GM10847 (cell line): ENCODE results near the gene ASIP.

ENCODE experiments used
- POLR2A ChIP-seq: IDR thresholded peaks from 2 replicates; pipeline ENCODE4 v1.6.1; 2011; ENCODE audit not compliant: insufficient read length; ENCODE audit errors: extremely low read depth

The ASIP gene

DNA sequence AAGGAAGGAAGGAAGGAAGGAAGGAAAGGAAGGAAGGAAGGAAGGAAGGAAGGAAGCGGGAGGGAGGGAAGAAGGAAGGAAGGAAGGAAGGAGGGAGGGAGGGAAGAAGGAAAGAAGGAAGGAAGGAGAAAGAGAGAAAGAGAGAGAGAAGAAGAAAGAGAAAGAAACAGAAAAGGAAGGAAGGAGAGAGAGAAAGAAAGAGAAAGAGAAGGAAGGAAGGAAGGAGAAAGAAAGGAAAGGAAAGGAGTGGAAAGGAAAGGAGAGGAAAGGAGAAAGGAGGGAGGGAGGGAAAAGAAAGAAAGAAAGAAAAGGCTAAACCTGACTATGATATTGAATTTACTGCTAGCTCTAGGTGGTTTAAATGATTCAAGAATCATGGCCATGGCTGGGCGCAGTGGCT, 5.3 kb upstream of the ASIP start:
- TF ChIP-seq POLR2A = no peak

DNA sequence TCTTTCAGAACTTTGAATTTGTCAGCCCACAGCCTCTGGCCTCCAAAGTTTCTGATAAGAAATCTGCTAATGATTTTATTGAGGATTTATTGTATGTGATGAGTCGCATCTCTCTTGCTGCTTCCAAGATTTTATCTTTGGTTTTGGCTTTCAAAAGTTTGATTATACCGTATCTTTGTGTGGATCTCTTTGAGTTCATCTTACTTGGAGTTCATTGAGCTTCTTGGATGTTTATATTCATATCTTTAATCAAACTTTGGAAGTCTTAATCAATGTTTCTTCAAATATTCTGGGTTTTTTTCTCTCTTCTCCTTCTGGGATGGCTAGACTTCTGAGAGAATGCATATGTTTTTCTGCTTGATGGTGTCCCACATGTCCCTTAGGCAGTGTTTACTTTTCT, 3.3 kb upstream of the ASIP start:
- TF ChIP-seq POLR2A = no peak

DNA sequence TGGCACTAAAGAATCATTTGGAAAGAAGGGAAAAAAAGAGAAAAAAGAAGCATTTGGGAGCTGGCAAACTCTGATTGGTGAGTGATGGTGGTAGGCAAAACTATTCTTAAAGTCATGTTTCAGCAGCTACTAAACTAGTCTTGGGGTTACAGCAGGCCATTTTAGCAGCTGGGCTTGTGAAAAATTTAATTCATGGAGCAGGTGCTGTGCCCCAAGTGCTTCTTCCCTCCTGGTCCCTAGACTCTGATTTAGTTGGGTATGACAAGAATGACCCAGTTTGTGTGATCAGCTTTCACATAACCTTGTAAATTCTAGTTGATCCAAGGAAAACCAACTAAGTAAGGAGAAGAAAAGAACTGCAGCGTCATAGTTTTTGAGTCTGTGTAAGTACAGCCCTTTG, 1.1 kb upstream of the ASIP start:
- no peak for TF ChIP-seq POLR2A

DNA sequence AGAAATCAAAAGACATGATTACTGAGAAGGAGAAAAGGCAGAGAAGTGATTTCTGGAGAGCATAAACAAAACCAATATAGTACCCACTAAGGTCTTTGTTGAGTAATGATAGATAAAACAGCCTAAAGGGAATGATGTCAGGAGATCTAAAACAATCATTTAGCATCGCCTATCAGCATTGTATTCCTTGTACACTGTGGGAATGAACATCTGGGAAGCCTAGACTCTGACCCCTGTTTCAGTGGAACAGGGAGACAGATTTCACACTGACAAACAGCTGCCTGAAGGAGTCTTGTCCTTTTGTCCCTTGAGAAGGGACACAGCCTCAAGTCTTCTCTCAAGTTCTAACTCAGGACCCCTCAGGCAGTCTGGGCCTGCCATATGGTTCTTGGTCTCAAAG, 1.7 kb downstream of the ASIP start:
- no peak for TF ChIP-seq POLR2A

DNA sequence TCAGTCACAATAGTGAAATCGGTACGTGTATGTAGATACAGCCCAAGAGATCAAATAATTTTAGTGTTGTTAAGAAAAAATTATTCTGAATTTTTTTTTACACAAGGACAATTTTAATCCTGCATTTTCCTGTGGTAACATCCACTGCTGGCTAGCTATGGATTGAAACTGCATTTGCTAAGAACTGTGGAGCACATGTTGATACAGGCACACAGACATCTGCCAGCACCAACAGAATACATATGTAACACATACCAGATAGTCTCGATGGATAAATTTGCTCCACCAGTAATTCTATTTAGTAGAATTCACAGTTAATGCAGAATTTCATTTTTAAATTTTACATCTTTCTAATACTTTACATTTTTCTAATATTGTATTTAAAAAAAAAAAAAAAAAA, 2.2 kb downstream of the ASIP start:
- TF ChIP-seq POLR2A = no peak

DNA sequence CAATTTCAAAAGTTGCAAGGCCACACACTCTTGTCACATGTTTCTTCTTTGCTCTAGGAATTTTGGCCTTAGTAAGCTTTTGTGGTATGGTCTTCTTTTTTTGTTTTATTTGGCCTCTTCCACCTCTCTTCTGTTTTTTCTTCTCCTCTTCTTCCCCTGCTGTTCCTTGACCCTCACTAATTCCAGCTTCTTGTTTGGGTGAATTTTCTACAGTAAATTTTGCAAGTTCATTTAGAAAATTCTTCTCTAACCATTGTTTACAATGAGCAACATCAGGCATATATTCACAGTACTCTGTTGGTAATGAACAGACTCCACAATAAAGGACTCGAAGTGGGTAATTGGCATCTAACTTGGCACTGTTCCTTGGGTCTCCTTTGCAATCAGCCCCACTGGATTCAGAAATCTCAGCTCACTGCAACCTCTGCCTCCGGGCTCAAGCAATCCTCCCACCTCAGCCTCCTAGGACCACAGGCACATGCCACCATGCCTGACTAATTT, 5.0 kb downstream of the ASIP start:
- no peak for TF ChIP-seq POLR2A

DNA sequence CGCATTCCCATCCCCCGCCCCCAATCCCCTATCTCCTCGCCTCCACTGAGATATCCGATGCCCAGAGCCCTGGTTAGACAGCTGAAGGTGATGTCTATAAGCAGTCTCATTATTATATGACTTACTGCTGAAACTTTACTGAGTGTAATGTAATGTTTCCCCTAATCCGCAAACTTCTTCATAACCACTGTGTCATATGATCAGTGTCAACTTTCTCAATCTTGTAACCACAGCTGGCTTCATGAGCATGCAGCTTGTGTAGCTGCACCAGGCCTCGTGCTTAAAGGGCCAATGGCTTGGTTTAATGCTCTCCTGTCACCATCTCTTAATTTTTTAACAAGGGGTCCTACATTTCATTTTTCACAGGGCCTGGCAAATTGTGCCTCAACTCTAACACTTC, 8.1 kb downstream of the ASIP start:
- TF ChIP-seq POLR2A = no peak

DNA sequence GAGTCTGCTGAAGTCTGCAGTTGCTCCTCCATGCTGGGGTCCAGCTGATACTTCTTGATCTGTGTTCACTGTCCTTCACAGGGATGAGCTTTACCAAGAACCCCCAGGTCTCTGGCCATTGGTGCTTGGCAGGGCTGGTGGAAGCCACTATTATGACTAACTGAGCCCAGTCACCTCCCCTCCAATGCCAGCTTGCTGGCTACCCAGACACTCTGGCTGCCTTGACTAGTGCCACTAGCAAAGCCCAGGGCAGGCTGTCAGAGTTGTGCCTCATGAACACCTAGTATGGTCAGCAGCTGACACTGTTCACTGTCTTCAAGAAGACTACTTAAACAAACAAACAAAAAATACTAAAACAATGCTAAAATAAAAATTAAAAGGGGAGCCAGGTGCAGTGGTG, 8.8 kb downstream of the ASIP start:
- no peak for TF ChIP-seq POLR2A

DNA sequence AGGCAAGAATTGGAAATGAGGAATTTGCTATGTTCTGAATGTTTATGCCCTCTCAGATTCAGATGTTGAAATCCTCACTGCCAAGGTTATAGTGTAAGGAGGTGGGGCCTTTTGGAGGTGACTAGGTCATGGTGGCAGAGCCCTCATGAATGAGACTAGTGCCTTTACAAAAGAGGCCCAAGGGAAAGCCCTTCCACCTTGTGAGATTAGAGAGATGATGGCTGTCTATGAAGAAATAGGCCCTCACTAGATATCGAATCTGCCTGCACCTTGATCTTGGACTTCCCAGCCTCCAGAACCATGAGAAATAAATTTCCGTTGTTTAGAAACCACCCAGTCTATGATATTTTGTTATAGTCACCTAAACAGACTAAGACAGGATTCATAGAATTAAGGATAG, 10.4 kb downstream of the ASIP start:
- TF ChIP-seq POLR2A = no peak

DNA sequence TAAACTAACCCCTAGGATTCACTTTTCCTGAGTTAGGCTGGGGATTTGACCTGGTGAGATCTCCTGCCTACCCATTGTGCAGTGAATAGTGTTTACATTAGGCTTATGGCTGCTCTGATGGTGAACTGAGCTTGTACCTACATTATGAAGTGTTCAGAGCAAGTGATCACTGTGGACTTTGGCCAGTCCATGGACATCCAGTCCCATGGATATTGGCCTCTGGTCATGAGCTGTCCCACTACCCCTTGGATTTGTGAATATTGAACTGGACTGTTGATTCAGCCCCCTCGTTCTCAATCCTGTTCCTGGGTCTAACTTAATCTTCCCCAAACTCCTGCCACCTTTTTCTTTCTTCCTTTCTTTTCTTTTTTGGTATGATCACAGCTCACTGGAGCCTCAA, 13.8 kb downstream of the ASIP start:
- TF ChIP-seq POLR2A = no peak

DNA sequence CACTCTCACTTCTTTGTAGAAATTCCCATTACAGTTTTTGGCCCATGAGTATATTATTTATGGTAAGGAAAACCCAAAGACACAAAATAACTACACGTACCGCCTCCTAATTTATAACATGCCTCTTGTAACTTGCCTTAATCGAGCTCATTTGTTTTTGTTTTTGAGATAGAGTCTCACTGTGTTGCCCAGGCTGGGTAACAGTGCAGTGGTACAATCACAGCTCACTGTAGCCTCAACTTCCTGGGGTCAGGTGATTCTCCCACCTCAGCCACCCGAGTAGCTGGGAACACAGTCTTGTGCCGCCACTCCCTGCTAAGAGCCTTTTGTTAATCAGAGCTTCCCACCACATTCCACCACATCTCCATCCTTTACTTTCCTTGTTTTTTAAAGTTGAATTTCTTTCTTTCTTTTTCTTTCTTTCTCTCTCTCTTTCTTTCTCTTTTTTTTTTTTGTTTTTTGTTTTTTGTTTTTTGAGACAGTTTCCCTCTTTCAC, 15.5 kb downstream of the ASIP start:
- no peak for TF ChIP-seq POLR2A

DNA sequence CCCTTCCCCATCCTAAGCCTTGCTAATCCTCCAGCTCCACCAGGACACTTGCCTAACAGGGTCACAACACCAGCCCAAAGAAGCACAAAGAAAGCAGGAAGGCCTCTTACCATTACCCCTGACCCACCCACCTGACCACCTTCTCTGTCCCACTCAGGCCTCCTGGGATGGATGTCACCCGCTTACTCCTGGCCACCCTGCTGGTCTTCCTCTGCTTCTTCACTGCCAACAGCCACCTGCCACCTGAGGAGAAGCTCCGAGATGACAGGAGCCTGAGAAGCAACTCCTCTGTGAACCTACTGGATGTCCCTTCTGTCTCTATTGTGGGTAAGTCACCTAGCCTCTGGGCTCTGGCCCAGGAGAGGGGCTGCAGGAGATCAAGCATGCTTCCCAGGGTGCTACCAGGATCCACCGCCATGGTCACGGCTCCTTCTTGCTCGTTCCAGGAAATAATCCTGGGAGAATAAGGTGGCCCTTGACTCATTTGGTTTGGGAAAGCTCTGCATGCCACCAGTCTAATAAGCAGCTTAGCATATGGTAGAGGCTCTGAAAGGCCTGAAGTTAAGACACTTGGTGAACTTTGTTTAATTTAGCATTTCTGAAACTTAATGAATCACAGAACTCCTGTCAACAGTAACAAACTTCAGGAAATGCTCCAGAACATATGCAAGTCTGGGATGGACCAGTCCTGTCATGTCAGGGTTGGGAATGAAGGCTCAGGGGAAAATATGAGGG, 19.2 kb downstream of the ASIP start:
- no peak for TF ChIP-seq POLR2A

DNA sequence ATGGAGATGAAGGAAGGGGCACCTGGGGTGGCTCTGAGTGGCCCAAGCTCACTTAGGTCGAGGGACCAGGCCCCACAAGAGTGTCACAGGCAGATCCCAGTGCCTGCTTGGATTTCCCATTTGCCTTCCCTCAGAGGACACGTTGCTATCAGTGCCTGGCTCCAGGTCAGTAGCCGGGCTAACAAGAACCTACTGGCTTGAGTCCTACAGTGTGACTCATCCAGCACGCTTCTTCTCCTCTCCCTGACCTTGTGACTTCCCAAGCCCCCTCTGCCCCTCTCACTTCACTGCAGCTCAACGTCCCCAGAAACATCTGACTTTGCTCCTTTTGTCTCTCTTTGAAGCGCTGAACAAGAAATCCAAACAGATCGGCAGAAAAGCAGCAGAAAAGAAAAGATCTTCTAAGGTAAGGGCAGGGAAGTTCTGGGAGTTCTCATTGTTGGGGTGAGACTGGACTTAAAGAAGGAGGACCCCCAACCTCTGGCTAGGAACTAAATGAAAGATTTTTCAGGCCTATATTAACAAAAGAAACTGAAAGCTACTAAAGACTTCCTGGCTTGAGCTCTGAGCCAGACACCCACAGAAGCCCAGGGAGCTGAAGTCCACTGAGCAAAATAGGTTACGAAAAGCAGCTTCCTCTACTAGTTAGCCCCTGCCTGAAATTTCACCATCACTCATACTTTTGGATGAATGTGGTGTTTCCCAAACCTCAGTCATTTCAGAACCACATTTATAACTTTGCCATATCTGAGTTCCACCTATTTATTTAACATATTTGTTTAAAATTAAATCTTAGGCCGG, 21.5 kb downstream of the ASIP start:
- no peak for TF ChIP-seq POLR2A

DNA sequence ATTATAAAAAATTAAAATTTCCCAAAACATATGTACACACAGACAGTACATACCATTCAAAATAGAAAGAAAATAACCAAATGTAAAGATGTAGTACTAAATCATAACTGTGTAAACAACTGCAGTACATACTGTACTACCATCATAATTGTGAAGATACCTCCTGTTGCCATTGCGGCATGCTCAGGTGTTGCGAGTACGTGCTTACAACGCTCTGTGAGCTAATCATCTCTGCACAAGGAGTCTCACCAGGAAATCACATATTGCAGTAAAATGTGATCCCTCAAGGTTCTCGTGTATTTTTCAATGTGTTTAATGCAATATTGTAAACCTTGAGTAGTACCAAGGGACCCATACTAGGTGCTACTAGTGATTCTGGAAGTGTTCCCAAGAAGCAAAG, 22.9 kb downstream of the ASIP start:
- no peak for TF ChIP-seq POLR2A

DNA sequence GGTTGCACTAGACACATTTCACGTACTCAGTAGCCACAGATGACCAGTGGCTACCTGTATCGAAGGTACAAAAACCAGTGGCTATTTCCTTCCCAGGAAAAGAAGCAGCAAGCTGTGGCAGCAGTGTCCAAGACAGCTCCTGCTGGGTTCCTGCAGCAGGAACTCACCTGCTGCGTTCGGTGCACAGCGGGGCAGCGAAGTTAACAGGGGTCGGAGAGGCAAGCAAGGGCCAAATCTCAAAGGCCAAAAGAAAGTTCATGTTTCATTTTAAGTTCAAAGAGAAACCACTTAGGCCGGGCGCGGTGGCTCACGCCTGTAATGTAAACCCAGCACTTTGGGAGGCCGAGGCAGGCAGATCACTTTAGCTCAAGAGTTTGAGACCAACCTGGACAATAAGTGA, 26.9 kb downstream of the ASIP start:
- no peak for TF ChIP-seq POLR2A
